GM21423 (cell line): ENCODE results near the gene CHD5.

ENCODE experiments used
- ATAC-seq: cut with Tn5 transposase; IDR thresholded peaks from one replicate; pipeline ENCODE4 v1.9.1; 2021; ENCODE audit warnings: mild to moderate bottlenecking, moderate library complexity; ENCODE audit not compliant: unreplicated experiment

The CHD5 gene

GRCh38 chr1:6134206-6134605 lies 45.9 kb downstream of the CHD5 start:
- no peak for ATAC-seq

DNA sequence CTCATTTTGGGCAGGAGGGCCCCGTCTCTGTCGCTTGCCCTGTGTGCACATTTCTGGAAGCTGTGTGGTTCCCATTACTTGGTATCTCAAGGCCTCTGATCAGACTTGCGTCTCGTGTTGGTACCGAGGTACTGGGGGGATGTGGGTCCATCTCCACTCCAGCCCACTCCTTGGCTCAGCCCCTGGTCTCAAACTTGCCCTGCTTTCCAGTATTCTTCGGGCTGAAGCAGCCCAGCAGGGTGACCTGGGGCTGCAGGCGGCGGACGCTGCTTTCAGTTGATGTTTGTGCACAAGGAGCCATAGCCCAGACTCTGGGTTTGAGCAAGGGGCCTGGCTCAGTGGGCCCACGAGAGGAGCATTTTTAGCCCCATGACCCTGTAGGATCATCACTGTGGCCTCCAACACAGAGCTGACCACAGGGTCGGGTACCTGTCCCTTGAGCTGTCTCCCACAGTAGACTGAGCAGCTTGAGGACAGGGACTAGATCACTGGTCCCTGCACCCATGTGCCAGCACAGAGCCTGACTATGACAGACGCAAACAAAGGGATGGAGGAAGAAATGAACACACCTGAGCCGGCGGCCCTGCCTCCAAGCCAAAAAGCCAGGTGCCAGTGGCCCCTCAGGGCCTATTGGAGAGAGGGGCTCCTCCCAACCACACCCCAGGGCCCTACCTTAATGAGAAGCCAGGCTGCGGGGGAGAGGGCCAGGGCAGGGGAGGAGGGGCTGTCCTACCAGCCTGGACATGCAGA lies 46.8 kb downstream of the CHD5 start:
- ATAC-seq, result no peak

GRCh38 chr1:6131561-6131960 lies 48.6 kb downstream of the CHD5 start:
- ATAC-seq, result no peak

DNA sequence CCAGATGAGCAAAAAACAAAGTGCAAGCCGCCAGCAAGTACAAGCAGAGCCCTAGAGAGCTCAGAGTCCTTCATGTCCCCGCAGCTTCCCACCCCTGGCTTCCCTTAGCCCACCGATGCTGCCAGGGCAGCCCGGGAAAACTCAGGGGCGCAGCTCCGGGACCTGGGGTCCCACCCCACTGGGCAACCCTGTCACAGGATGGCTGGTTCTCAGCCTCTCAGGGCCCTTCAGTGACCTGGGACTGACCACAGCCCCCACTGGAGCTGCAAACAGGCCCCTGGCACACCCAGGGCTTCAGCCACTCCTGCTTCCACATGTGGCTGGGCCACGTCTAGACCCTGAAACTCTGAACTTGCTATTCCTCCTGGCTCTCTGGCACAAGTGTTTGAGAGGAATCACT lies 49.5 kb downstream of the CHD5 start:
- no peak for ATAC-seq

- no peak for ATAC-seq
These were observed 50.1 kb downstream of the CHD5 start for GRCh38 chr1:6130036-6130435.

- ATAC-seq, result no peak
These were observed 50.8 kb downstream of the CHD5 start for GRCh38 chr1:6129313-6129712.

- ATAC-seq, result no peak
These were observed 51.6 kb downstream of the CHD5 start for GRCh38 chr1:6128276-6129081.

GRCh38 chr1:6127587-6128163 lies 52.4 kb downstream of the CHD5 start:
- ATAC-seq, result no peak

DNA sequence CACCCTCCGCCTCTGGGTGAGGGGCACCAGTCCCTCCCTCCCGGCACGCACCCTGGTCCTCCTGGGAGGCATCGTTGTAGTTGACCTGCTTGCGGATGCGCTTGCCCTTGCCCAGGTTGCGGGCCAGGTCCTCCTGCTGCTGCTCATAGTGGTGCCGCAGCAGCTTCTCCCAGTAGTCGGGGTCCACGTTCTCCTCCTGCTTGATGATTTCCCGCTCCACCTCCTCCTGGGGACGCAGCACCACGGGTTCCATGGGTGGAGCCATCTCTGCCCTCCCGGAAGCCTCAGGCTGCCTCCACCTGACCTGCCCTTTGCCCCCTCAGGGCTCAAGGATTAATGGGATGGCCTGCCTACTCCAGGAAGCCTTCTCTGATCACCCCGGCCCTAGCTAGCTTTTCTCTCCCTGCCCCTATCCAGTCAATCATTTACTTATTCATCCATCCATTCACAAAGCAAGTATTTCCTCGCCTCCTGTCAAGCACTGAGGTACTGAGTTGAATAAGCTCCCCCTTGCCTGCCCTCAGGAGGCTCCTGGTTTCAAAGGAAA lies 53.5 kb downstream of the CHD5 start:
- no peak for ATAC-seq

DNA sequence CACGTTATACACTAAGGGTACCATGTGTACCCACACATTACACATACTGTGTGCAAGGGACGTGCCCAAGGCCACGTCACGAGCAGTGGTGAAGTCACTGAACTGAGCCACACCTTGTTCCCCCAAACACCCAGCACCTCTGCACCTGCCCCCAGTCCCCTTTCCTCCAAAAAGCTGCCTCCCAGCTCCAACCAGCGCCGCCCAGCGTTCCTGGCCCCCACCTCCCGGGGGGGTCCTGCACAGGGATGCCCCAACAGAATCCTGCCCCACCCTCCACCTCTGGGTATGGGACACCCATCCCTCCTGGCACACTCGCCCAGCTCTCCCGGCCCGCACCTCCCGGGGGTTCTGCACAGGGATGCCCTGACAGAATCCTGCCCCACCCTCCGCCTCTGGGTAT lies 54.1 kb downstream of the CHD5 start:
- ATAC-seq, result no peak

- no peak for ATAC-seq
These were observed 54.8 kb downstream of the CHD5 start for GRCh38 chr1:6125366-6125765.

GRCh38 chr1:6124746-6125365 lies 55.3 kb downstream of the CHD5 start:
- ATAC-seq, result no peak

GRCh38 chr1:6124341-6124740 lies 55.8 kb downstream of the CHD5 start:
- no peak for ATAC-seq

DNA sequence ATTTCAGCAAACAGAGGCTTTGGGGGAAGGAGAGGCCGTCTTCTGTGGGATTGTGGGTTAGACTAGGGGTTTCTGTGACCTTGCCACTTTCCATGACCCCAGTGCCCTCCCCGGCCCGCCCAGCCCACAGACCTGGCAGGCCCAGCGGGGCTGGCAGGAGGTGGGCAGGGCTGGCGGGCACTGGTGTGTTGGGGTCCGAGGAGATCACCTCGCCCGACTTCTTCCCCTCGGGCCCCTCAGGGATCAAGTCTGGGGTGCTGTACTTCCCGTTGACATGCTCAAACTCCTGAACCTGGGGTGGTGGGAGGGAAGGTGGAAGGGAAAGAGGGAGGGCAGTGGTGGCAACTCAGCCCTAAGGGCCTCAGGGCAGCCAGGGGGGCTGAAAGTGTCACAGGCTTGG lies 56.3 kb downstream of the CHD5 start:
- ATAC-seq, result no peak

DNA sequence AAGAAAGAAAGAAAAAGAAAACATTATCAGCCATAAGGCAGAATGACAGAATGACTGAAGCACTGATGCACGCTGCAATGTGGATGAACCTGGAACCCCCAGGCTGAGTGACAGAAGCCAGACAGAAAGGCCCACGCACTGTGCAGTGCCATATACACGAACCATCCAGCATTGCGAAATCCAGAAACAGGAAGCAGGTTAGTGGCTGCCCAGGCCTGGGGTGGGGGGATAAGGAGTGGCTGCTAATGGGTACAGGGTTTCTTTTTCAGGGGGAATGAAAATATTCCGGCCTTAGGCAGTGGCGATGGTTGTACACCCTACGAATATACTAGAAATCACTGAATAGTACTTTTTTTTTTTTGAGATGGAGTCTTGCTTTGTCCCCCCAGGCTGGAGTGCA lies 57.0 kb downstream of the CHD5 start:
- ATAC-seq, result no peak

- no peak for ATAC-seq
These were observed 58.3 kb downstream of the CHD5 start for GRCh38 chr1:6121651-6122370.

DNA sequence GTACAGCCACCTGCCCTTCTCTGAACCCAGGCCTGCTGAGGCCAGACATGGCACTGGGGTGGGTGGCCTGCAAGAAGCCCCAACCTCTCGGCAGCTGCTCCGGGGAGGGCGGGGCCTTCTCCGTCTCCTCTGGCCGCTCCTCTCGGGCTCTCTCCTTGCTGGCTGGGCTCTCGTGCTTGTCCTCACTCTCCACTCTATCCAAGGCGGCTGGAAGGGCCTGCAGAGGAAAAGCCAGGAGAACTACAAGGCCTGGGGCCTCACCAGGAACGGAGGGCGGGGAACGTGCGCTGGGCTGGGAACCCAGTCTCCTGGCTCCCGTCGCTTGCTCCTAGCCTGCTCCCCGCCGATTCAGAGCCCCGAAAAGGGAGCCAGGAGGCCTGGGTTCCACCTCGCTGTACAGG lies 59.1 kb downstream of the CHD5 start:
- no peak for ATAC-seq

- ATAC-seq, result no peak
These were observed 61.7 kb downstream of the CHD5 start for GRCh38 chr1:6118415-6118814.

DNA sequence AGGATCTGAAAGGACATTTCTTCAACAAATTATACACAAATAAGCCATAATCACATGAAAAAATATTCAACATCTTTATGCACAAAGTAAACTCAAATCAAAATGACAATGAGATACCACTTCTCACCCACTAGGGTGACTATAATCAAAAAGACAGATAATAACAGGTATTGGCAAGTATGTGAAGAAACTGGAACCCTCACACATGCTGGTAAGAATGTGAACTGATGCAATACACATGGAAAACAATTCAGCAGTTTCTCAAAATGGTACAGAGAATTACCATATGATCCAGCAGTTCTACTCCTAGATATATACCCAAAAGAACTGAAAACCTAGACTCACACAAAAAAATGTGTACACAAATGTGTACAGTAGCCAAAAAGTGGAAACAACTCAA lies 62.5 kb downstream of the CHD5 start:
- no peak for ATAC-seq

GRCh38 chr1:6117064-6117463 lies 63.1 kb downstream of the CHD5 start:
- ATAC-seq, result no peak

DNA sequence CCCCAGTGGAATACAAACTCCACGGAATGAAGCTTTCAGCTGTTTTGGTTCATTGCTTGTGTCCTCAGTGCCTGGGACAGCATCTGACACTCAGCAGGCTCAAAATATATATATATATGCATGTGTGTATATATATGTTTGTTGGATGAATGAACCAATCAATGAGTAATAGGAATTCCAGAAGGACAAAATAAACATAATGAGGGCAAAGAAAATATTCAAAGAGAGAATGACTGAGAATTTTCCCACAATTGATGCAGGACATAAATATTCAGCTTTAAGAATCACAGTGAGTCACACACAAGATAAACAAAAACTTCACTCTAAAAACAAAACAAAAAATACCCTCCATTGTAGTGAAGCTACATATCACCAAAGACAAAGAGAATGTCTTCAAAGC lies 64.0 kb downstream of the CHD5 start:
- ATAC-seq, result no peak
